Neural cell (in vitro differentiated cells): ENCODE measurements around the gene GRID1.

Experiments
- CTCF ChIP-seq: fragments of 450-650 bp; IDR thresholded peaks from 2 replicates; pipeline ENCODE4 v1.5.1; 2014; ENCODE audit warnings: antibody characterized with exemption, mild to moderate bottlenecking, moderate library complexity; ENCODE audit not compliant: poor library complexity, severe bottlenecking
- EP300 ChIP-seq: fragments of 450-650 bp; conservative IDR thresholded peaks from 2 replicates; pipeline ENCODE4 v1.6.1; 2014; ENCODE audit warnings: antibody characterized with exemption, mild to moderate bottlenecking, moderate library complexity; ENCODE audit not compliant: poor library complexity, severe bottlenecking
- EZH2 ChIP-seq: fragments of 200-600, 300-800 bp; shearing (Covaris generic), sonication (generic); IDR thresholded peaks from 2 replicates; pipeline ENCODE4 v1.6.1; 2014; ENCODE audit warnings: antibody characterized with exemption, low read length, borderline replicate concordance, mild to moderate bottlenecking; ENCODE audit not compliant: insufficient read depth, poor library complexity, severe bottlenecking
- MXI1 ChIP-seq: fragments of 450-650 bp; conservative IDR thresholded peaks from 2 replicates; pipeline ENCODE4 v1.6.1; 2014; ENCODE audit warnings: antibody characterized with exemption, mild to moderate bottlenecking; ENCODE audit not compliant: poor library complexity, severe bottlenecking
- POLR2AphosphoS5 ChIP-seq: IDR thresholded peaks from 2 replicates; pipeline ENCODE4 v1.6.1; 2012
- SMC3 ChIP-seq: fragments of 450-650 bp; conservative IDR thresholded peaks from 2 replicates; pipeline ENCODE4 v1.6.1; 2014; ENCODE audit warnings: antibody characterized with exemption, mild to moderate bottlenecking, moderate library complexity; ENCODE audit not compliant: poor library complexity

- TF ChIP-seq CTCF (no peak), MXI1 (no peak), POLR2AphosphoS5 (no peak), EZH2 (no peak), EP300 (no peak), SMC3 (no peak)
These were observed 260.0 kb downstream of the GRID1 start for GRCh38 chr10:86106616-86107015.
